GM19099 (cell line): ENCODE data around the gene HM13.

ENCODE experiments used
- POLR2A ChIP-seq: IDR thresholded peaks from 3 replicates; pipeline ENCODE4 v1.6.1; 2011; ENCODE audit warnings: low read depth; ENCODE audit not compliant: insufficient read length; ENCODE audit errors: extremely low read depth

The HM13 gene

GRCh38 chr20:31605031-31605901, 91.0 kb downstream of the HM13 start, which contains the start of gene ID1:
Gene ID1 (plus strand): TSS chr20:31605289. CDS start chr20:31605388, 99 bp downstream.
- TF ChIP-seq POLR2A: no peak

- TF ChIP-seq POLR2A: no peak
Measured at GRCh38 chr20:31605902-31606803, 91.9 kb downstream of the HM13 start.

DNA sequence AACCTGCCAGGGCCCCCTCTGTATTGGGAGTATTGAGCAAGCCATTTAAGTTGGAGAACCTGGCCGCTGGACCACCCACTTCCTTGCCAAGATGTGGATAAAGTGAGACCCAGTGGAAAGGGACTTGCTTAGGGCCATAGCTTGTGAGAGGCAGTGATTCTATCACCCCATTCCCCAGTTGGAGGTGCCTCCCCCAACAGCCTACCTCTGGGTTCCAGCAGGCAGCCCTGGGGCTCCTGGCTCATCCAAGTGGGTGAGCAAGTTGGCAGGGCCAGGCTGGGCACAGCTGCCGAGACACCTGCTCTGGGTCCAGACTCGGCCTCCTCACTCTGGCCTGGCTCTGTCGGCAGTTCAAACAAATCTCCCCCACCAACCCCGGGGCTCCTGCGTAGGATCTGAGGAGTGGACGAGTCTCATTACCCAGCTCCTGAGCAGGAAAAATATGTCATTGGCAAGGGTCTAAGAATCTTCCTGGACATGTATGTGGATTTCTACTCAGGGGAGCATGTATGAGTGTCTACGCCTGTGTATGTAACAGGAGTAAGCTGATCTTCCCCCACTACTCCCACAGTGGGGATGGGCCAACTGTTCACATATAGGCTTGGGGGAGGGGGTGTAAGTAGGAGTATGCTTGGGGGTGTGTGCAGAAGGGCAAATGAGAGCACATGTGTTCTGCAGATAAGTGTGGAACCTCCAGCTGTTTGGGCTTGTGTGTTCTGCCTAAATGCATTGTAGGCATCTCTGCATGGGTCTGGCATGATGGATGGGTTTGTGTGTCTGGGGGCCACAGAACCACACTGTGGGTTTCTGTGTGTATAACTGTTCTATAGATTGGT, 92.8 kb downstream of the HM13 start:
- no peak for TF ChIP-seq POLR2A

DNA sequence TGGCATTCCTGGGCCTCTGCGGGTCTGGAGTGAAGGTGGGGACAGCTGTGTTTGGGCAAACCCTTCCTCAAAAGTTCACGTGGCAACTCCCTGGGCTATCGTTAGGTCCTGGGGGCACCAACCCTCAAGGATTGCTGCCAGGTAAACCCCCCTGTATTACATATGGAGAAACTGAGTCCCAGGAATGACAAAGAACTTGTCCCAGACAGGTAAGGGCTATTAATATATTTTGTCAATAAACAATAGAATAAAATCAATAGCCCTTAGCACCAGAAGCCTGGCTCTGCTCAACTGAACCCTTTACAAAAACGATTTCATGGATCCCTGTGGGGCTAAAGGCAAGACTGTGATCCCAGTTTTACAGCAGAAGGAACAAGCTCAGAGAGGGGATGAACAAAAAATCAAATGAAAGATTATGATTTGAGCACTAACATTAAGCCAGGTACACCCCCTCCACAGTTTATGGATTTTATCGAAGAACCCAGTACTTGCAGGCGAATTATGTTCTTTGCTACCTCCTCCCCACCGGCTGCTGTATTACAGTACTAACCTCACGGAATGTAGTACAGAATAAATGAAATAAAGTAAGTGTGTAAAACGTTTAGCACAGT, 93.5 kb downstream of the HM13 start:
- no peak for TF ChIP-seq POLR2A

DNA sequence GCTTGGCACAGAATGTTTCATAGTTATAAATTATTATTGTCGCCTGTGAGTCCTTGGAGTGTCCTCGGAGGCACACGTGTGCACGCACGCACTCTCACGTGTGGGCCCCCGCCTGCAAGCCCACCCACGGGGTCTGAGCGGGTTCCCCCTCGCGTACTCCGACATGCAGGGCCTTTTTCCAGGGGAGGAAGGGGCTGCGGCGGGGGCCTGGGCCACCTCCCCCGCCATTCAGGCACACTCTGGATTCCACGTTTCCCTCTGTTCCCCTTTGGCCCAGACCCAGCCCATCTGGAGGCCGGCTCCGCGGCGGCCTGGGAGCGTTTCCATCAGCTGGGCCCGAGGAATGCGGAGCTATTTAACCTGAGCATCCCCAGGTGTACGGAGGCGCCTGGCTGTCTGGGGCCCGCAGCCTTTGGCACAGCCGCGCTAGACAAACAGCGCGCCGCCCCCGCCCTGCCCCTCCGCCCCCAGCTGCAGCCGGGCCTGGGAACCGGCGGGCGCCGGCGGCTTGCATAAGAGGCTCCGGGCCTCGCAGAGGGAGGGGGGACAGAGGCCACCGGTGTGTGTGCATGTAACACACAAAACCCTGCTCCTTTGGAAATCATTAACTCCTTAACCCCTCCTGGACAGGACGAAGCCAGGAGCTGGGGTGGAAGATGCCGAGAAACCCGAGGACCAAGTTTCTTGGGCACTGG, 94.2 kb downstream of the HM13 start:
- TF ChIP-seq POLR2A: no peak

DNA sequence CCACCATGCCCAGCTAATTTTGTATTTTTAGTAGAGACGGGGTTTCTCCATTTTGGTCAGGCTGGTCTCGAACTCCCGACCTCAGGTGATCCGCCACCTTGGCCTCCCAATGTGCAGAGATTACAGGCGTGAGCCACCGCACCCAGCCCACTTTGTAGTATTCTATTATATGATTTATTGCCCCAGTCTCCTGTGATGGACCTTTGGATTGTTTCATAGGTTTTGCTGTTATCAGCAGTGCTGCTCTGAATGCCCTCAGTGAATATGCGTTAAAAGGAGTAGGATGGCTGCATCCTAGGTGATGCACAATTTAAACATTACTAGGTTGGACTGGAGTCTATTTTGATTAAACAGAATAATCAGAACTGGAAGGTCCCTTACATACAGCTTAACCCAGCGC, 101.2 kb downstream of the HM13 start:
- no peak for TF ChIP-seq POLR2A

DNA sequence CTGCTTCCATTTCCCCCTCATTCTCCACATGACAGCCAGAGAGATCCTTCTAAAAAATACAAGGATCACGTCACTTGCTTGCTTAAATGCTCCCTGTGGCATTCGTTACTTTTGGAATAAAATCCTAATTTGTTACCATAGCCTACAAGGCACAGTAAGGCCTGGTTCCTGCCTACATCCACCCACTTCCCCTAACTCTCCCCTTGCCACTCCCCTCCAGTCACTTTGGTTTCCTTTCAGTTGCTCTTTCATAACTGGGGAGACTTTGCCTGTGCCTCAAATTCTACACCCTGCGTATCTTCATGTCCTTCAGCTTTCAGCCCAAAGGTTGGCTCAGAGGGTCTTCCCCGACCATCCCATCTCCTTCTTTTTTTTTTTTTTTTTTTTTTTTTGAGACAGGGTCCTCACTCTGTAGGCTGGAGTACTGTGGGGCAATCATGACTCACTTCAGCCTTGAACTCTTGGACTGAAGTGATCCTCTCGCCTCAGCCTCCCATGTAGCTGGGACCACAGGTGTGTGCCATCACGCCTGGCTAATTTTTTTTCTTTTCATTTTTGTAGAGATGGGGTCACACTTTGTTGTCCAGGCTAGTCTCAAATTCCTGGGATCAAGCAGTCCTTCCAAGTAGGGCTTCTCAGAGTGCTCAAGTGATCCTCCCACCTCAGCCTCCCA, 103.3 kb downstream of the HM13 start:
- TF ChIP-seq POLR2A: no peak
